Endothelial cell of umbilical vein (primary cell): ENCODE measurements around the gene CAMTA1.

ENCODE experiments used
- POLR2A ChIP-seq: IDR thresholded peaks from 2 replicates; pipeline ENCODE4 v1.6.1; 2012; ENCODE audit warnings: low read depth, mild to moderate bottlenecking, control low read depth, low read length
- POLR2AphosphoS5 ChIP-seq: IDR thresholded peaks from 2 replicates; pipeline ENCODE4 v1.6.1; 2012; ENCODE audit warnings: low read depth, mild to moderate bottlenecking, control low read depth, low read length, moderate library complexity; ENCODE audit not compliant: insufficient read depth

- TF ChIP-seq POLR2AphosphoS5 (no peak), POLR2A (no peak)
Observed at GRCh38 chr1:7344299-7344698, 559.0 kb downstream of the CAMTA1 start.
